D721Med (cell line): ENCODE results near the gene SLC35A3.

Source experiments
- DNase-seq: peaks from one replicate; pipeline ENCODE4 v3.0.0; 2011; ENCODE audit warnings: low spot score; ENCODE audit not compliant: insufficient read length
- FAIRE-seq: peaks from 2 replicates; lab custom pipeline; 2011; peaks lifted over from hg19 to GRCh38; lab: Jason Lieb, UNC
- CTCF ChIP-seq: IDR thresholded peaks from 2 replicates; pipeline ENCODE4 v1.5.1; 2012; ENCODE audit warnings: mild to moderate bottlenecking, control low read depth; ENCODE audit not compliant: insufficient read depth; ENCODE audit errors: missing control alignments

The SLC35A3 gene

GRCh38 chr1:99969729-99970621, at the start of gene SLC35A3:
SLC35A3 (plus strand) TSS chr1:99969996; CDS start chr1:99993555, 23,559 bp downstream.
- no peak for TF ChIP-seq CTCF
- no peak for FAIRE-seq
- peak; percentile 50 for DNase-seq

GRCh38 chr1:99934801-99935200, 35.0 kb upstream of the SLC35A3 start:
- DNase-seq (no peak), FAIRE-seq (no peak)
- TF ChIP-seq CTCF = no peak

- FAIRE-seq (no peak), DNase-seq (no peak)
- no peak for TF ChIP-seq CTCF
These were observed 34.3 kb upstream of the SLC35A3 start for GRCh38 chr1:99935534-99935933.

GRCh38 chr1:99936071-99936470, 33.7 kb upstream of the SLC35A3 start:
- FAIRE-seq = no peak

GRCh38 chr1:99942723-99943122, 27.1 kb upstream of the SLC35A3 start:
- DNase-seq (no peak), FAIRE-seq (no peak)
- no peak for TF ChIP-seq CTCF

More at GRCh38 chr1:99936071-99936470, 33.7 kb upstream of the SLC35A3 start:
- TF ChIP-seq CTCF = no peak
- DNase-seq = no peak

GRCh38 chr1:99943223-99943794, 26.5 kb upstream of the SLC35A3 start:
- no peak for TF ChIP-seq CTCF
- DNase-seq (no peak), FAIRE-seq (peak; percentile 69)

- no peak for FAIRE-seq
- DNase-seq = no peak
- no peak for TF ChIP-seq CTCF
These were observed 25.6 kb upstream of the SLC35A3 start for GRCh38 chr1:99944192-99944591.
